ENCODE data around the gene PFKFB3.
A peak's percentile ranks its signal among the peaks of the same experiment; 100 is the strongest.
"Not testable (repeated sequence)": the region's sequence is repeated elsewhere in the genome, so short reads cannot be mapped to it uniquely, and the experiment has no call there.

PFKFB3 gene

DNA sequence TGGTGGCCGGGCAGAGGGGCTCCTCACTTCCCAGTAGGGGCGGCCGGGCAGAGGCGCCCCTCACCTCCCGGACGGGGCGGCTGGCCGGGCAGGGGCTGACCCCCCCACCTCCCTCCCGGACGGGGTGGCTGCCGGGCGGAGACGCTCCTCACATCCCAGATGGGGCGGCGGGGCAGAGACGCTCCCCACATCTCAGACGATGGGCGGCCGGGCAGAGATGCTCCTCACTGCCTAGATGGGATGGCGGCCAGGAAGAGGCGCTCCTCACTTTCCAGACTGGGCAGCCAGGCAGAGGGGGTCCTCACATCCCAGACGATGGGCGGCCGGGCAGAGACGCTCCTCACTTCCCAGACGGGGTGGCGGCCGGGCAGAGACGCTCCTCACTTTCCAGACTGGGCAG, 3.8 kb downstream of the PFKFB3 start:
- H3K36me3 ChIP-seq (ENCODE audit: control insufficient read depth in 2 of 2, insufficient read depth in 1 of 2, low read length in 2 of 2); H3K4me3 ChIP-seq (ENCODE audit: low read depth, low read length); POLR2A ChIA-PET; CTCF ChIA-PET; H3K9me3 ChIP-seq (ENCODE audit: control insufficient read depth, insufficient read depth, low read depth, low read length); H3K27ac ChIP-seq (ENCODE audit: extremely low read depth, low read depth, low read length): not testable (repeated sequence)
- peaks cover 20% of the 10 kb centered on the region for H3K4me1 ChIP-seq (ENCODE audit: control insufficient read depth, insufficient read depth, low read length)

DNA sequence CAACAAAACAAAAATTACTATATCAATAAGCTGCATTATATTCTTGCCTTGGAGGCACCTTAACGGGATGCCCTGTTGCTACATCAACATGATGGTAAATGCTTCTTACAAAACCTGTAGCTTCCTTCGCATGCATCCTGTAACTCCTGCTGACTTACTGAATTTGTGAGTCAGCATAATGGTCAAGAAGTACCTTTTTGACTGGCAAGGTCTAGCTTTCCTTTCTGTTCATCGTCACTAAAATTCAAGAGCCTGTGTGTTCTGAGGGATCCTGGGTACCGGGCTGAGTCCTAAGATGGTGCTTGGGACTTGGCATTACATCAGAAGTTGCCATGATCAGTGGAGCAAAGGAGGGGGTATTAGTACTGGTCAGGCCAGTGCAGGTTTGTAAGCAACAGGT, 4.9 kb downstream of the PFKFB3 start:
- ChIA-PET POLR2A (interaction anchor here (0.7 kb wide), 1 partner anchor 120 kb away, joined by 7 read pairs; no protein-coding TSS in a partner anchor), CTCF (interaction anchor here (0.5 to 0.7 kb wide), 2 partner anchors 194 to 224 kb away, joined by 3 read pairs; no protein-coding TSS in a partner anchor)
- no peak overlapping the region for H3K4me3 ChIP-seq (ENCODE audit: low read depth, low read length)
- H3K4me1 ChIP-seq (ENCODE audit: control insufficient read depth, insufficient read depth, low read length) = peaks cover 12% of the 10 kb centered on the region
- no peaks in the 10 kb centered on the region for H3K9me3 ChIP-seq (ENCODE audit: control insufficient read depth, insufficient read depth, low read depth, low read length)
- no peaks in the 10 kb centered on the region for H3K36me3 ChIP-seq (ENCODE audit: control insufficient read depth in 2 of 2, insufficient read depth in 1 of 2, low read length in 2 of 2)
- no peak overlapping the region for H3K27ac ChIP-seq (ENCODE audit: extremely low read depth, low read depth, low read length)
- 0 out of 2 replicates have a peak, but pooled peaks have one; percentile 6 for TF ChIP-seq ZBTB44 (tag by site-specific recombination; IDR thresholded peaks at IDR 0.05)
- peak; percentile 26; the same call in 1 of the 2 replicates for TF ChIP-seq ZIC2 (tag by site-specific recombination; IDR thresholded peaks at IDR 0.05)
- no peak for TF ChIP-seq ZNF549 (tag by site-specific recombination; IDR thresholded peaks at IDR 0.05)
- no peak for TF ChIP-seq ZNF239 (tag by site-specific recombination; IDR thresholded peaks at IDR 0.05)
- TF ChIP-seq SCRT2 (tag by site-specific recombination; IDR thresholded peaks at IDR 0.05) = peak; percentile 60
- no peak for TF ChIP-seq SP7 (tag by site-specific recombination; IDR thresholded peaks at IDR 0.05)
- TF ChIP-seq ZNF433 (tag by site-specific recombination; IDR thresholded peaks at IDR 0.05; ENCODE audit: low read depth) = no peak
- no peak for TF ChIP-seq ZNF133 (tag by site-specific recombination; IDR thresholded peaks at IDR 0.05)
- TF ChIP-seq ZNF791 (tag by site-specific recombination; IDR thresholded peaks at IDR 0.05) = no peak

DNA sequence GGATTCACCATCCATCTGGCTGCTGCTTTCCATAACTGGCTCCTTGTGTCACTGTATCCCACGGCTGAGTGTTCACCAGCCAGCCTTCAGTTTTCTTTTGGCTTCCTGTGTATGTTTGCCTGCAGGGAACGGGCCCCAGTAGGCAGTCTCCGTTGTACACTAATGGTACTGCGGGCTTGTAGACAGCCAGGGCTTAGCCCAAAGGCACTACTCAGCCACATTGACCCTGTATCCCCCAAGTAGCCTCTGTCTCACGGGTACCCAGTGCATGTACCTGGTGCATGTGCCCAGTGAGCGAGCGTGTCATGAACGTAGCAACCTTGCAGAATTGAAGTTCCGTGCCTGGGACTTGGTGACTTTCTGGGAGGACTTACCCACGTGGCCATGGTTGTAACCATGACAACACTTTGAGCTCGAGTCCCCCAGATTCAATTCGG, 6.1 kb downstream of the PFKFB3 start:
- TF ChIP-seq ZIC2 (tag by site-specific recombination; IDR thresholded peaks at IDR 0.05) = 0 out of 2 replicates have a peak, but pooled peaks have one; percentile 21
- no peak for TF ChIP-seq ZNF623 (tag by site-specific recombination; IDR thresholded peaks at IDR 0.05)
- TF ChIP-seq GLIS1 (tag by site-specific recombination; IDR thresholded peaks at IDR 0.05) = peak; percentile 36; the same call in 1 of the 2 replicates
- Histone ChIP-seq H3K4me3 (ENCODE audit: low read depth, low read length) (no peak overlapping the region), H3K27ac (ENCODE audit: extremely low read depth, low read depth, low read length) (no peak overlapping the region), H3K4me1 (ENCODE audit: control insufficient read depth, insufficient read depth, low read length) (peaks cover 12% of the 10 kb centered on the region), H3K9me3 (ENCODE audit: control insufficient read depth, insufficient read depth, low read depth, low read length) (no peaks in the 10 kb centered on the region), H3K36me3 (ENCODE audit: control insufficient read depth in 2 of 2, insufficient read depth in 1 of 2, low read length in 2 of 2) (peaks cover 0 to 7% of the 10 kb centered on the region in 2 experiments; a peak in 1 of 3 replicates)
- POLR2A ChIA-PET = no interaction called here
- CTCF ChIA-PET = no interaction called here

DNA sequence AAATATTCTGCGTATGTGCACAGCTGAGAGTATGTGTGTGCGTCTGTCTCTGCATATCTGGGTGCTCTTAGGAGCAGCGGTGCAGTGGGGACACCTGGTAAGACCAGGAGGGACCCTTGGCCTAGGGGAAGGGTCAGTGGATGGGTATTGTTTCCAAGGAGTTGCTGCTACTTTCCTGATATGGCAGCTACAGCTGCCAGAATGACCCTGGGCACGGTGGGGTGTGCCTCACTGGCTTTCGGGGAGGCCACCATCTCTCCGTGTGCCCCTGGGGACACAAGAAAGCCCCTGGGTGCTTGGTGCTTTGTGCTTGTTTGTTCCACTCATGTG, 8.6 kb downstream of the PFKFB3 start:
- Histone ChIP-seq H3K4me1 (ENCODE audit: control insufficient read depth, insufficient read depth, low read length) (peaks cover 8% of the 10 kb centered on the region; the same call in 1 of the 2 replicates), H3K4me3 (ENCODE audit: low read depth, low read length) (no peak overlapping the region), H3K36me3 (ENCODE audit: control insufficient read depth in 2 of 2, insufficient read depth in 1 of 2, low read length in 2 of 2) (peaks cover 0 to 32% of the 10 kb centered on the region in 2 experiments; a peak in 2 of 3 replicates), H3K27ac (ENCODE audit: extremely low read depth, low read depth, low read length) (no peak overlapping the region), H3K9me3 (ENCODE audit: control insufficient read depth, insufficient read depth, low read depth, low read length) (no peaks in the 10 kb centered on the region)
- CTCF ChIA-PET = no interaction called here
- POLR2A ChIA-PET = interaction anchor here (1.7 kb wide), 1 partner anchor 9 kb away, joined by 4 read pairs; the partner anchor contains the start of gene PFKFB3
- TF ChIP-seq ZNF280C (tag by site-specific recombination; IDR thresholded peaks at IDR 0.05) = no peak
- no peak for TF ChIP-seq MZF1 (tag by site-specific recombination; IDR thresholded peaks at IDR 0.05; ENCODE audit: borderline replicate concordance)
- TF ChIP-seq, protein P1, sequence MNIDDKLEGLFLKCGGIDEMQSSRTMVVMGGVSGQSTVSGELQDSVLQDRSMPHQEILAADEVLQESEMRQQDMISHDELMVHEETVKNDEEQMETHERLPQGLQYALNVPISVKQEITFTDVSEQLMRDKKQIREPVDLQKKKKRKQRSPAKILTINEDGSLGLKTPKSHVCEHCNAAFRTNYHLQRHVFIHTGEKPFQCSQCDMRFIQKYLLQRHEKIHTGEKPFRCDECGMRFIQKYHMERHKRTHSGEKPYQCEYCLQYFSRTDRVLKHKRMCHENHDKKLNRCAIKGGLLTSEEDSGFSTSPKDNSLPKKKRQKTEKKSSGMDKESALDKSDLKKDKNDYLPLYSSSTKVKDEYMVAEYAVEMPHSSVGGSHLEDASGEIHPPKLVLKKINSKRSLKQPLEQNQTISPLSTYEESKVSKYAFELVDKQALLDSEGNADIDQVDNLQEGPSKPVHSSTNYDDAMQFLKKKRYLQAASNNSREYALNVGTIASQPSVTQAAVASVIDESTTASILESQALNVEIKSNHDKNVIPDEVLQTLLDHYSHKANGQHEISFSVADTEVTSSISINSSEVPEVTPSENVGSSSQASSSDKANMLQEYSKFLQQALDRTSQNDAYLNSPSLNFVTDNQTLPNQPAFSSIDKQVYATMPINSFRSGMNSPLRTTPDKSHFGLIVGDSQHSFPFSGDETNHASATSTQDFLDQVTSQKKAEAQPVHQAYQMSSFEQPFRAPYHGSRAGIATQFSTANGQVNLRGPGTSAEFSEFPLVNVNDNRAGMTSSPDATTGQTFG (tag by site-specific recombination; IDR thresholded peaks at IDR 0.05; ENCODE audit: borderline replicate concordance) = no peak
- TF ChIP-seq ZSCAN30 (tag by site-specific recombination; IDR thresholded peaks at IDR 0.05) = no peak
- TF ChIP-seq ZNF596 (tag by site-specific recombination; IDR thresholded peaks at IDR 0.05) = no peak
- TF ChIP-seq, protein P2, sequence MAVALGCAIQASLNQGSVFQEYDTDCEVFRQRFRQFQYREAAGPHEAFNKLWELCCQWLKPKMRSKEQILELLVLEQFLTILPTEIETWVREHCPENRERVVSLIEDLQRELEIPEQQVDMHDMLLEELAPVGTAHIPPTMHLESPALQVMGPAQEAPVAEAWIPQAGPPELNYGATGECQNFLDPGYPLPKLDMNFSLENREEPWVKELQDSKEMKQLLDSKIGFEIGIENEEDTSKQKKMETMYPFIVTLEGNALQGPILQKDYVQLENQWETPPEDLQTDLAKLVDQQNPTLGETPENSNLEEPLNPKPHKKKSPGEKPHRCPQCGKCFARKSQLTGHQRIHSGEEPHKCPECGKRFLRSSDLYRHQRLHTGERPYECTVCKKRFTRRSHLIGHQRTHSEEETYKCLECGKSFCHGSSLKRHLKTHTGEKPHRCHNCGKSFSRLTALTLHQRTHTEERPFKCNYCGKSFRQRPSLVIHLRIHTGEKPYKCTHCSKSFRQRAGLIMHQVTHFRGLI (tag by site-specific recombination; IDR thresholded peaks at IDR 0.05) = no peak
- TF ChIP-seq ZNF830 (tag by site-specific recombination; IDR thresholded peaks at IDR 0.05; ENCODE audit: low read depth) = no peak
- TF ChIP-seq SP3 (tag by site-specific recombination; IDR thresholded peaks at IDR 0.05) = no peak
